NK-92 (cell line): Measurements from ENCODE around the gene EED.

Experiments
- DNase-seq: peaks from one replicate; lab custom pipeline; 2025; ENCODE audit not compliant: unreplicated experiment; lab: John Stamatoyannopoulos, UW

EED gene

GRCh38 chr11:86246293-86246675 lies 1.7 kb downstream of the EED start:
- no peak for DNase-seq

- no peak for DNase-seq
Observed at GRCh38 chr11:86247608-86248007, 3.1 kb downstream of the EED start.

GRCh38 chr11:86248609-86249008 lies 4.1 kb downstream of the EED start:
- no peak for DNase-seq

GRCh38 chr11:86249307-86250098 lies 5.0 kb downstream of the EED start:
- no peak for DNase-seq

DNA sequence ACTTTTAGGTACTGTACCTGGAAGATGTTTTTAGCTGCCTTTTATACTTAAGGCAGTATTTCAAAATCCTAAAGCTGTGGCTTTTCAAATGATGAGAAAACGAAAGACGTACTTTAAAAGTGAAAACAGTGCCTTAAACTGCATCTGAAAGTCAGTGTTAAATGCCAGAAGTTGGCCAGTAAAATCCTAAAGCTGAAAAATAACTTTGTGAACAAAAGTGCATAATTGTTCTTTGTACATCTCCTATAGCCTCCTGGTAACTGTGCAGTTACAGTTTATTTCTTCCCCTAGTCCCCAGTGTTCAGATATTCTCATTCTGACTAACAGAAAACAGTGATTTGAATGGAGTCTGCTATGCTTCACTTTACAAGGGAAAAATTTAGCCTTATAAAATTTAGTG lies 6.8 kb downstream of the EED start:
- no peak for DNase-seq

- no peak for DNase-seq
Observed at GRCh38 chr11:86255896-86256295, 11.3 kb downstream of the EED start.

DNA sequence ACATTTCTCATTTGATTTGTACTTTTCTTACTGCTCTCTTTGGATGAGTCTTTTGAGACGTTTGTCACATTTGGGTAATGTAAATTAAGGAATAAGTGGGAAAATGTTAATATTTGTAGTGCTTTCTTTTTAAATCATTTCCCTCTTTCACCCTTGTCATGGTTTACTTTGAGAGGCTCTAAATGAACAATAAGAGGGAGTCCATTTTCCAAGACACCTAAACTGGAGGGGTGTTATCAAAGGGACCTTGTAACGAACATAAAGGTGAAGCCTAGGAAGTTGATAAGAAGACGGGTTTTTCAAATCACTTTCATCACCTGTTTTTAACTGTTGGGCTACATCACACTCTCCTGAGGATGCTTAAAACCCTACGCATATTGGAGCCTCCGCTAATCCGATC lies 12.1 kb downstream of the EED start:
- DNase-seq = no peak

DNA sequence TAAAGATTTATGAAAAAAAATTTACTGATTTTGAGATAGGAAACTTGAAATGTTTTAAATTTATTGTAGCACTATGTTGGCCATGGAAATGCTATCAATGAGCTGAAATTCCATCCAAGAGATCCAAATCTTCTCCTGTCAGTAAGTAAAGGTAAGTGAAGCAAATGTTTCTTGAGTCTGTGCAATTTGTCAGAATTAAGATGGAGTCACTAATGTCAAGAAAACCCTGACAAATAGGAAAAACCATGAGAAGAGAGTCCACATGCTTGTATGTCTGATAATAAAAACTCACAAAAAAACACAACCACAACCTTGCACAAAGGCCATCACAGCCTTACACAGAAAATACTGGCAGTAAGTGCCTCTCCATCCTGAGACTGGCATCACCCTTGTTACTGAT lies 12.9 kb downstream of the EED start:
- DNase-seq = no peak

DNA sequence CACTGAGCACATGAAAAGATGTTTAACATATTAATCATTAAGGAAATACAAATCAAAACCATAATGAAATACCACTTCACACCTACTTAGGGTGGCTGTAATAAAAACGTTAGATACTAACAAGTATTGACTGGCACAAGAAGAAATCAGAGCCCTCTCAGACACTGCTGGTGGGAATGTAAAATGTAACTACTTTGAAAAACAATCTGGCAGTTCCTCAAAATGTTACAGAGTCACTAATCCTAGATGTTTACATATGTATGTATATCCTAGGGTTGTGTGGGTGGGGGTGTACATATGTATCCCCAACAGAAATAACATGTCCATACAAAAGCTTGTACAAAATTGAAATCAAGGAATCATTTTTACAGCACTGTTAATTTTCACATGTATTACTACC lies 15.2 kb downstream of the EED start:
- DNase-seq = no peak

GRCh38 chr11:86261328-86261727 lies 16.8 kb downstream of the EED start:
- no peak for DNase-seq

GRCh38 chr11:86262387-86262786 lies 17.8 kb downstream of the EED start:
- DNase-seq = no peak

- DNase-seq = no peak
Observed at GRCh38 chr11:86264649-86265048, 20.1 kb downstream of the EED start.

DNA sequence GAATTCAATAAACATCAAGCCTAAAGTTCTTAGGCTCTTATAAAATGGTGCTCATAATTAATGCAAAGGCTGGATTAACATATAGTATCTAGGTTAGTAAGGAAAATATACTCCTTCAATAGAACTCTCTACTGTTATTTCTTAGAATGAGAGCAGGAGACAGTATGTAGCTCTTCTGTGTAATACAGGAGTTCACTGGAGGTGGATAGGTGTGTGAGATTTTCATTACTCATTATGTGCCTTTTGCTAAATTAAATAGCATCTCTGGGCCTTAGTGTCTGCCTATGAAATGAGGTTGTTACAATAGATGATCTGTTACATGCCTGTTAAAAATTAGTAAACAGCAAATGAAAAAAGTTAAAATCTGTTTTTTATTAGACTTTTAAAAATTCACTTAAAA lies 20.6 kb downstream of the EED start:
- no peak for DNase-seq

GRCh38 chr11:86269645-86270044 lies 25.1 kb downstream of the EED start:
- no peak for DNase-seq

- no peak for DNase-seq
Observed at GRCh38 chr11:86274503-86274902, 29.9 kb downstream of the EED start.

DNA sequence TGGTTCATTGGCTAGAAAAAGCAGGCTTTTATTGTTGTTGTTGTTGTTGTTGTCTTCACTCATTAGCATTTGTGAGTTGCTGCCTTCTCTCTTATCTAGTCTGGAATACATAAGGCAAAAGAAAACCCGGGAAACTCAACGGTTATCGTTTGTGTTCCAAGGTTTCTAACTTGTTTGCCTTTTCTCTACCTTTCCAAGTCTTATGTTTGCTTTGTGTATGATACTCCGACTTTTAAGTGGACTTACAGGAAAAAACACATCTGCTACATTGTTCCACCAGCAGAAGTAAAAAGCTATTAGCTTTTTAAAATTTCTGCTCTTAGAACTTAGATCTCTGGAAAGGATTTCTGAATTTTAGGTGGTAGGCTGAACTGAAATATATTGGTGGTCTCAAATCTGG lies 30.4 kb downstream of the EED start:
- no peak for DNase-seq

GRCh38 chr11:86275493-86276370 lies 31.2 kb downstream of the EED start:
- no peak for DNase-seq

DNA sequence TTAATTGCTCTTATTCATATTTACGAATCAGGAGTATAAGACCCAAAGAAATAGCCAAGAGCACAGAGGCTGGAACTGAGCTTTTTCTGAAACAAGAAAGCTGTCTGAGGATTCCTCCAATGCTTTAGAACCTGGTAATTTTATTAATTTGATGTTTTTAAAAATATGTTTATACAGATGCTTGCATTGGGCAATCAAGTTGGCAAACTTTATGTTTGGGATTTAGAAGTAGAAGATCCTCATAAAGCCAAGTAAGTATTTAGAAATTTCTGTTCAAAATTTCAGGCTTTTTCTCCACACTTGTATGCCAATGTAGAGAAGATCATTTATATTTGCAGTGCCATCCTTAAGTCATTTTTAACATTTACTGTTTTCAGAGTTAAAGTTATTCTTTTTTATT lies 33.2 kb downstream of the EED start:
- no peak for DNase-seq

- no peak for DNase-seq
Observed at GRCh38 chr11:86278226-86278625, 33.7 kb downstream of the EED start.

DNA sequence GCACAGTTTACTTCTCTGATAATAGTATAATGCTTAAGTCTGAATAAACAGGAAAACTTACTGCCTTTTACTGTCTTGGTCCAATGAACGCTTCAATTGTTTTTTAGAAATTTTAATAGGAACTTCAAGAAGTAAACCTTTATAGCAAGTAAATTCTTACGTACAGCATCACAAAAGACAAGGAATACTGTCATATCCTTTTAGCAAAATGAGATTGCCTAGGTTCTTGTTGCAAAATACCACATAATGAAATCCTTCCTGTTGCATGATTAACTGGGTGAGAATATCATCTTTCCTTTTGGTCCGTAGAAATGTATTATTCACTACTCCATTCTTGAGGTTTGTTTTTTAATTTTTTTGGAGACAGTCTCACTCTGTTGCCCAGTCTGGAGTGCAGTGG lies 35.2 kb downstream of the EED start:
- no peak for DNase-seq

DNA sequence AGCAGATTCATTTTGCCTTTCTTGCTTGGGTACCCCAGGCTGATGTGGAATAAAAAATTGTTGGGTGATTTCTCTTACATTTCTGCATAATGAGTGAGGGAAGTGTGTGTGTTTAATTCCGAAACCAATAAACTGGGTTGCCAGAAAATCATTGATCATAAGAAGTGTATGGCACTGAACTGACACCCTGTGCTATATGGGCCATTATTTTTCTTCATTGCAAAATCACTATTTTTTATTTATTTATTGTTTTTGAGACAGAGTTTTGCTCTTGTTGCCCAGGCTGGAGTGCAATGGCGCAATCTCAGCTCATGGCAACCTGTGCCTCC lies 42.9 kb downstream of the EED start:
- DNase-seq = no peak

GRCh38 chr11:86288776-86289507 lies 44.4 kb downstream of the EED start:
- DNase-seq = no peak
